NCI-H1436 treated with DMSO at 0.1 percent for 48 hours (cell line): Measurements from ENCODE around the gene PTPRN2.
"Not testable (repeated sequence)": the region's sequence is repeated elsewhere in the genome, so short reads cannot be mapped to it uniquely, and the experiment has no call there.

ENCODE experiments used
- DNase-seq: peaks from one replicate; lab custom pipeline; 2025; lab: John Stamatoyannopoulos, UW

Gene PTPRN2

GRCh38 chr7:158279539-158280447, 307.8 kb downstream of the PTPRN2 start:
- no peak for DNase-seq

- no peak for DNase-seq
These were observed 308.8 kb downstream of the PTPRN2 start for GRCh38 chr7:158278745-158279320.

GRCh38 chr7:158277219-158278141, 310.1 kb downstream of the PTPRN2 start:
- DNase-seq = no peak

- DNase-seq = no peak
These were observed 311.0 kb downstream of the PTPRN2 start for GRCh38 chr7:158276414-158277218.

GRCh38 chr7:158275711-158276413, 311.8 kb downstream of the PTPRN2 start:
- no peak for DNase-seq

- no peak for DNase-seq
These were observed 312.6 kb downstream of the PTPRN2 start for GRCh38 chr7:158274996-158275395.

- DNase-seq = no peak
These were observed 313.2 kb downstream of the PTPRN2 start for GRCh38 chr7:158274404-158274811.

- DNase-seq = not testable (repeated sequence)
These were observed 313.8 kb downstream of the PTPRN2 start for GRCh38 chr7:158273756-158274342.

- no peak for DNase-seq
These were observed 314.4 kb downstream of the PTPRN2 start for GRCh38 chr7:158273138-158273651.

GRCh38 chr7:158272509-158273137, 315.0 kb downstream of the PTPRN2 start:
- no peak for DNase-seq

- no peak for DNase-seq
These were observed 315.5 kb downstream of the PTPRN2 start for GRCh38 chr7:158272091-158272490.

- no peak for DNase-seq
These were observed 316.0 kb downstream of the PTPRN2 start for GRCh38 chr7:158271646-158272045.

GRCh38 chr7:158270856-158271413, 316.7 kb downstream of the PTPRN2 start:
- DNase-seq = no peak

- DNase-seq = no peak
These were observed 317.4 kb downstream of the PTPRN2 start for GRCh38 chr7:158270106-158270775.

GRCh38 chr7:158268816-158269535, 318.6 kb downstream of the PTPRN2 start:
- no peak for DNase-seq

GRCh38 chr7:158267742-158268435, 319.7 kb downstream of the PTPRN2 start:
- DNase-seq = peak; percentile 6
